MM.1S (cell line): ENCODE measurements around the gene MYRIP.

ENCODE experiments used
- CTCF ChIP-seq: fragments of 300-600 bp; sonication (generic); IDR thresholded peaks from 2 replicates; pipeline ENCODE4 v1.5.1; 2016; ENCODE audit warnings: antibody characterized with exemption, low read length, mixed read lengths
- EZH2phosphoT487 ChIP-seq: fragments of 300-600 bp; sonication (generic); IDR thresholded peaks from 2 replicates; pipeline ENCODE4 v1.6.1; 2018; ENCODE audit warnings: antibody characterized with exemption, low read length

GRCh38 chr3:40096661-40097111 lies 287.3 kb downstream of the MYRIP start:
- TF ChIP-seq CTCF, result no peak
- no peak for TF ChIP-seq EZH2phosphoT487
